A673 (cell line): Measurements from ENCODE around the gene FRY.

Source experiments
- CTCF ChIP-seq: fragments of 300-800, 200-600 bp; sonication (generic); conservative IDR thresholded peaks from 2 replicates; pipeline ENCODE4 v1.5.1; 2017; ENCODE audit warnings: low read depth, mild to moderate bottlenecking, antibody characterized with exemption, low read length, moderate library complexity, mixed read lengths
- EZH2 ChIP-seq: fragments of 200-600 bp; sonication (generic); IDR thresholded peaks from 2 replicates; pipeline ENCODE4 v1.6.1; 2017; ENCODE audit warnings: borderline replicate concordance, low read depth, mild to moderate bottlenecking, mixed read lengths, antibody characterized with exemption, low read length; ENCODE audit not compliant: poor library complexity, severe bottlenecking

GRCh38 chr13:32047088-32047487 lies 15.5 kb downstream of the FRY start:
- TF ChIP-seq CTCF: no peak
- no peak for TF ChIP-seq EZH2
